Measurements from ENCODE around the gene ADORA1.

DNA sequence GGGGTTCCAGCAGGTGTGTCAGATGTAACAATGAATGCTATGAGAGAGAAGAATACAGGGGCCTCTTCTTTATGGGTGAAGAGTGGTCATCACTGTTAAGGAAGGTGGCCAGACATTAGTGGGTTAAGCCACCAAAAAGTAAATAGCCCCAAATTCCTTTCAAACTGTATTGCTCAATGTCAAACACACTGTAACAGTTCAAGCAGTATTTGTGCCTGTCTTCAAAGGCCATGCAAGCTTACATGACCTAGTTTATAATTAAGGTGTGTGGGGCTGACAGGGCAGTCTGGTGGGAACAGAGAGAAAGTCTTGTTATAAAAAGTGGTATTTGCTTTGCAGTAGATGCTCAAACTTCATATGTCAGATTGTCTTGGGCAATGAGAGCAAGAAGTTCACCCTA lies 83.5 kb downstream of the ADORA1 start:
- TF ChIP-seq, protein P1, sequence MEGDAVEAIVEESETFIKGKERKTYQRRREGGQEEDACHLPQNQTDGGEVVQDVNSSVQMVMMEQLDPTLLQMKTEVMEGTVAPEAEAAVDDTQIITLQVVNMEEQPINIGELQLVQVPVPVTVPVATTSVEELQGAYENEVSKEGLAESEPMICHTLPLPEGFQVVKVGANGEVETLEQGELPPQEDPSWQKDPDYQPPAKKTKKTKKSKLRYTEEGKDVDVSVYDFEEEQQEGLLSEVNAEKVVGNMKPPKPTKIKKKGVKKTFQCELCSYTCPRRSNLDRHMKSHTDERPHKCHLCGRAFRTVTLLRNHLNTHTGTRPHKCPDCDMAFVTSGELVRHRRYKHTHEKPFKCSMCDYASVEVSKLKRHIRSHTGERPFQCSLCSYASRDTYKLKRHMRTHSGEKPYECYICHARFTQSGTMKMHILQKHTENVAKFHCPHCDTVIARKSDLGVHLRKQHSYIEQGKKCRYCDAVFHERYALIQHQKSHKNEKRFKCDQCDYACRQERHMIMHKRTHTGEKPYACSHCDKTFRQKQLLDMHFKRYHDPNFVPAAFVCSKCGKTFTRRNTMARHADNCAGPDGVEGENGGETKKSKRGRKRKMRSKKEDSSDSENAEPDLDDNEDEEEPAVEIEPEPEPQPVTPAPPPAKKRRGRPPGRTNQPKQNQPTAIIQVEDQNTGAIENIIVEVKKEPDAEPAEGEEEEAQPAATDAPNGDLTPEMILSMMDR (conservative IDR thresholded peaks at IDR 0.05; ENCODE audit: low read length), result no peak
- TF ChIP-seq EZH2phosphoT487 (IDR thresholded peaks at IDR 0.05; ENCODE audit: borderline replicate concordance, low read depth, low read length), result no peak
